H9 (cell line): Measurements from ENCODE around the gene KRTAP5-6. TPM values are rescaled to one million over a fixed set of nuclear protein-coding genes. Genes with fewer than 3 reads are reported as not detected.

ENCODE experiments used
- DNase-seq: peaks from one replicate; pipeline ENCODE4 v3.0.0-alpha.2; 2017
- H2AFZ ChIP-seq: one replicate; pipeline ENCODE4 v1.6.1; 2013; ENCODE audit warnings: mild to moderate bottlenecking, low read length, control low read depth, moderate library complexity
- H2AK5ac ChIP-seq: 2 replicates; pipeline ENCODE4 v1.6.1; 2013; ENCODE audit warnings: low read length, control low read depth, mixed read lengths; ENCODE audit not compliant: insufficient read length
- H2BK120ac ChIP-seq: one replicate; pipeline ENCODE4 v1.6.1; 2013; ENCODE audit warnings: low read depth, mild to moderate bottlenecking, low read length, control low read depth, inconsistent platforms; ENCODE audit not compliant: poor library complexity, severe bottlenecking
- H2BK12ac ChIP-seq: 2 replicates; pipeline ENCODE4 v1.6.1; 2013; ENCODE audit warnings: low read length, control low read depth, mixed read lengths, low read depth; ENCODE audit not compliant: insufficient read length
- H2BK15ac ChIP-seq: 2 replicates; pipeline ENCODE4 v1.6.1; 2013; ENCODE audit warnings: low read depth, low read length, control low read depth
- H2BK20ac ChIP-seq: one replicate; pipeline ENCODE4 v1.6.1; 2013; ENCODE audit warnings: low read depth, mild to moderate bottlenecking, low read length, control low read depth, inconsistent platforms; ENCODE audit not compliant: poor library complexity, severe bottlenecking
- H2BK5ac ChIP-seq: 2 replicates; pipeline ENCODE4 v1.6.1; 2013; ENCODE audit warnings: low read length, control low read depth, mixed read lengths; ENCODE audit not compliant: insufficient read length
- H3K14ac ChIP-seq: 2 replicates; pipeline ENCODE4 v1.6.1; 2013; ENCODE audit warnings: low read length, control low read depth; ENCODE audit not compliant: insufficient read depth
- H3K18ac ChIP-seq: 2 replicates; pipeline ENCODE4 v1.6.1; 2013; ENCODE audit warnings: low read depth, mild to moderate bottlenecking, mixed read lengths, low read length, control low read depth; ENCODE audit not compliant: insufficient read length
- H3K23ac ChIP-seq: 2 replicates; pipeline ENCODE4 v1.6.1; 2013; ENCODE audit warnings: low read length, control low read depth, mixed read lengths, low read depth; ENCODE audit not compliant: insufficient read length
- H3K23me2 ChIP-seq: 2 replicates; pipeline ENCODE4 v1.6.1; 2013; ENCODE audit warnings: low read depth, mild to moderate bottlenecking, mixed read lengths, low read length, control low read depth; ENCODE audit not compliant: insufficient read length, poor library complexity, severe bottlenecking
- H3K27ac ChIP-seq: 2 replicates; pipeline ENCODE4 v1.5.1; 2013; ENCODE audit warnings: low read length, control low read depth, mixed read lengths, low read depth; ENCODE audit not compliant: insufficient read length
- H3K27me3 ChIP-seq: 2 replicates; pipeline ENCODE4 v1.6.1; 2013; ENCODE audit warnings: low read length, control low read depth, inconsistent platforms; ENCODE audit not compliant: insufficient read depth
- H3K4ac ChIP-seq: 2 replicates; pipeline ENCODE4 v1.6.1; 2013; ENCODE audit warnings: low read depth, mild to moderate bottlenecking, control low read depth, inconsistent platforms, low read length, moderate library complexity
- H3K4me1 ChIP-seq: 2 replicates; pipeline ENCODE4 v1.6.1; 2013; ENCODE audit warnings: low read length, control low read depth, inconsistent platforms; ENCODE audit not compliant: insufficient read depth
- H3K4me2 ChIP-seq: 2 replicates; pipeline ENCODE4 v1.6.1; 2013; ENCODE audit warnings: low read length, control low read depth, mixed read lengths; ENCODE audit not compliant: insufficient read length, insufficient read depth
- H3K56ac ChIP-seq: 2 replicates; pipeline ENCODE4 v1.6.1; 2013; ENCODE audit warnings: low read depth, mild to moderate bottlenecking, mixed read lengths, low read length, control low read depth; ENCODE audit not compliant: insufficient read length
- H3K79me1 ChIP-seq: 2 replicates; pipeline ENCODE4 v1.6.1; 2013; ENCODE audit warnings: low read depth, mild to moderate bottlenecking, moderate library complexity, low read length, control low read depth, inconsistent platforms; ENCODE audit not compliant: insufficient read depth, poor library complexity, severe bottlenecking
- H3K79me2 ChIP-seq: 2 replicates; pipeline ENCODE4 v1.6.1; 2013; ENCODE audit warnings: low read length, control low read depth, inconsistent platforms; ENCODE audit not compliant: insufficient read depth
- H3K9ac ChIP-seq: 2 replicates; pipeline ENCODE4 v1.6.1; 2013; ENCODE audit warnings: low read length, control low read depth, mixed read lengths; ENCODE audit not compliant: insufficient read length; ENCODE audit errors: extremely low read depth
- H3K9me3 ChIP-seq: one replicate; pipeline ENCODE4 v1.6.1; 2013; ENCODE audit warnings: low read depth, low read length, inconsistent platforms; ENCODE audit not compliant: control insufficient read depth
- H3T11ph ChIP-seq: one replicate; pipeline ENCODE4 v1.6.1; 2013; ENCODE audit warnings: mild to moderate bottlenecking, low read length, control low read depth, inconsistent platforms
- H4K20me1 ChIP-seq: one replicate; pipeline ENCODE4 v1.6.1; 2013; ENCODE audit not compliant: control insufficient read depth, insufficient read length, insufficient read depth
- H4K5ac ChIP-seq: 2 replicates; pipeline ENCODE4 v1.6.1; 2013; ENCODE audit warnings: low read depth, mild to moderate bottlenecking, mixed read lengths, low read length, control low read depth; ENCODE audit not compliant: insufficient read length
- H4K8ac ChIP-seq: replicated peaks from 2 replicates; pipeline ENCODE4 v1.6.1; 2013; ENCODE audit warnings: low read length, control low read depth, mixed read lengths, low read depth; ENCODE audit not compliant: insufficient read length
- H4K91ac ChIP-seq: 2 replicates; pipeline ENCODE4 v1.6.1; 2013; ENCODE audit warnings: low read depth, mild to moderate bottlenecking, moderate library complexity, mixed read lengths, low read length, control low read depth; ENCODE audit not compliant: insufficient read length
- H3K27ac Mint-ChIP-seq, 3 experiments: 2 replicates in 2 of 3; 3 replicates in 1 of 3; pipeline ENCODE4 v1.8.0; 2020 to 2021; ENCODE audit warnings: mixed read lengths in 3 of 3, mild to moderate bottlenecking in 1 of 3, moderate library complexity in 1 of 3
- H3K27me3 Mint-ChIP-seq: 2 replicates; pipeline ENCODE4 v1.8.0; 2021; ENCODE audit warnings: low read depth, mild to moderate bottlenecking, moderate library complexity, mixed read lengths
- H3K36me3 Mint-ChIP-seq, 3 experiments: 2 replicates in 2 of 3; 3 replicates in 1 of 3; pipeline ENCODE4 v1.8.0; 2020 to 2021; ENCODE audit warnings: low read depth in 3 of 3, mixed read lengths in 3 of 3; ENCODE audit not compliant: insufficient read depth in 1 of 3
- H3K4me1 Mint-ChIP-seq, 2 experiments: 2 replicates each; pipeline ENCODE4 v1.8.0; 2020; ENCODE audit warnings: mixed read lengths in 2 of 2
- H3K4me3 Mint-ChIP-seq, 2 experiments: 2 replicates in 1 of 2; 3 replicates in 1 of 2; pipeline ENCODE4 v1.8.0; 2020 to 2021; ENCODE audit warnings: mild to moderate bottlenecking in 2 of 2, mixed read lengths in 2 of 2, moderate library complexity in 1 of 2
- H3K9me3 Mint-ChIP-seq, 2 experiments: 2 replicates in 1 of 2; 3 replicates in 1 of 2; pipeline ENCODE4 v1.8.0; 2020; ENCODE audit warnings: mild to moderate bottlenecking in 2 of 2, mixed read lengths in 2 of 2, moderate library complexity in 1 of 2
- CTCF ChIP-seq: fragments of 200-600 bp; sonication (generic); conservative IDR thresholded peaks from 3 replicates; pipeline ENCODE4 v1.8.0; 2021; ENCODE audit warnings: antibody characterized with exemption, mild to moderate bottlenecking
- WGBS: extraction: QIAGEN DNeasy Blood & Tissue Kit; methylation state at CpG from one replicate; pipeline ENCODE4 v1.1.7; 2013; ENCODE audit warnings: missing lambda C conversion rate, low lambda C conversion rate, mixed read lengths; ENCODE audit not compliant: insufficient read length; ENCODE audit errors: extremely low coverage; 5-methylcytosine and 5-hydroxymethylcytosine counted together
- total RNA-seq: library from RNA; stranded (reverse); gene quantifications from 2 replicates; pipeline ENCODE4 v1.2.1, GENCODE V29; 2021

The KRTAP5-6 gene
- total RNA-seq, 1 experiment from 2014 or later: not detected

- Mint-ChIP-seq H3K36me3 (no peaks in the 10 kb centered on the region; a peak in 1 of 7 replicates), H3K4me1 (peaks cover 2 to 3% of the 10 kb centered on the region in 2 experiments; a peak in 2 of 4 replicates), H3K9me3 (peaks cover 10 to 19% of the 10 kb centered on the region in 2 experiments), H3K4me3 (no peak overlapping the region), H3K27ac (no peak overlapping the region), H3K27me3 (peaks cover 95% of the 10 kb centered on the region)
- no peaks in the 10 kb centered on the region for H3K79me2 ChIP-seq
- H3K4me2 ChIP-seq: no peak overlapping the region
- DNase-seq: no peak
- no peak overlapping the region for H2BK12ac ChIP-seq
- no peak overlapping the region for H2AFZ ChIP-seq
- no peak overlapping the region for H3K23ac ChIP-seq
- no peak overlapping the region for H3K18ac ChIP-seq
- no peak overlapping the region for H2BK20ac ChIP-seq
- no peaks in the 10 kb centered on the region for H3K79me1 ChIP-seq
- H3K4me1 ChIP-seq: no peaks in the 10 kb centered on the region
- no peak overlapping the region for H2BK15ac ChIP-seq
- no CpG with 5 or more reads among the region's 13 CpGs for WGBS
- no peaks in the 10 kb centered on the region; the same call in 1 of the 2 replicates for H3K27me3 ChIP-seq
- H3K9ac ChIP-seq: no peak overlapping the region
- no peaks in the 10 kb centered on the region for H3K23me2 ChIP-seq
- no peak overlapping the region for H3K14ac ChIP-seq
- H2BK5ac ChIP-seq: no peak overlapping the region
- TF ChIP-seq CTCF: no peak
- no peak overlapping the region for H3K27ac ChIP-seq
- no peaks in the 10 kb centered on the region for H4K20me1 ChIP-seq
- H2AK5ac ChIP-seq: no peak overlapping the region
- H4K91ac ChIP-seq: no peak overlapping the region
- no peak overlapping the region for H4K5ac ChIP-seq
- no peak overlapping the region for H2BK120ac ChIP-seq
- H3K56ac ChIP-seq: no peak overlapping the region
- H3K9me3 ChIP-seq: no peaks in the 10 kb centered on the region
- no peak overlapping the region for H3K4ac ChIP-seq
- no peak overlapping the region for H4K8ac ChIP-seq
- H3T11ph ChIP-seq: no peak overlapping the region
Measured at GRCh38 chr11:1732418-1733008, 35.5 kb downstream of the KRTAP5-6 start.
